K562 (cell line): ENCODE data around the gene ZNF775.

Experiments used
- BRF2 ChIP-seq: IDR thresholded peaks from 3 replicates; pipeline ENCODE4 v1.6.1; 2011; ENCODE audit warnings: borderline replicate concordance, mild to moderate bottlenecking; ENCODE audit not compliant: insufficient read length, insufficient read depth
- CTCF ChIP-seq, 3 experiments: IDR thresholded peaks in 2 of 3; conservative IDR thresholded peaks in 1 of 3; 2 replicates each; pipeline ENCODE4 v1.5.1; 2011 to 2012; ENCODE audit warnings: low read length in 3 of 3, mild to moderate bottlenecking in 3 of 3, control low read depth in 2 of 3, improper control_type of control experiment in 1 of 3, inconsistent platforms in 1 of 3, low read depth in 1 of 3, mixed read lengths in 1 of 3, moderate library complexity in 1 of 3; ENCODE audit not compliant: insufficient read depth in 2 of 3
- L3MBTL2 ChIP-seq: fragments of 450-650 bp; IDR thresholded peaks from 2 replicates; pipeline ENCODE4 v1.6.1; 2016; ENCODE audit warnings: mild to moderate bottlenecking, moderate library complexity
- MLLT1 ChIP-seq, 2 experiments: fragments of 450-650 bp; IDR thresholded peaks; 2 replicates each; pipeline ENCODE4 v1.6.1; 2016
- POU5F1 ChIP-seq: fragments of 150-350 bp; IDR thresholded peaks from 2 replicates; pipeline ENCODE4 v1.6.1; 2014; ENCODE audit warnings: borderline replicate concordance, low read length, low read depth, mild to moderate bottlenecking; ENCODE audit not compliant: partially characterized antibody
- RUNX1 ChIP-seq: sonication (generic); IDR thresholded peaks from 2 replicates; pipeline ENCODE4 v1.6.1; 2016; ENCODE audit warnings: antibody characterized with exemption, low read depth
- SIN3B ChIP-seq: fragments of 450-650 bp; IDR thresholded peaks from 2 replicates; pipeline ENCODE4 v1.6.1; 2017; ENCODE audit warnings: low read depth, mild to moderate bottlenecking, moderate library complexity
- SMARCC2 ChIP-seq: fragments of 450-650 bp; IDR thresholded peaks from 2 replicates; pipeline ENCODE4 v1.6.1; 2017; ENCODE audit warnings: antibody characterized with exemption, moderate library complexity, mild to moderate bottlenecking, low read depth
- ZNF398 ChIP-seq: fragments of 250-450 bp; sonication (Bioruptor Pico); IDR thresholded peaks from 2 replicates; pipeline ENCODE4 v1.8.0; 2021; ENCODE audit warnings: moderate library complexity, mild to moderate bottlenecking, inconsistent platforms

- TF ChIP-seq SIN3B (no peak), POU5F1 (no peak), MLLT1 (IDR thresholded peaks at IDR 0.05) (no peak), ZNF398 (CRISPR knock-in tag) (no peak), CTCF (IDR thresholded peaks at IDR 0.05 in 2 of 3, conservative IDR thresholded peaks at IDR 0.05 in 1 of 3; ENCODE audit: insufficient read depth in 2 of 3, low read depth in 1 of 3, low read length in 3 of 3) (no peak), L3MBTL2 (no peak), BRF2 (no peak), RUNX1 (no peak), SMARCC2 (no peak)
These were observed 14.2 kb downstream of the ZNF775 start for GRCh38 chr7:150393325-150393724.
